NCI-H524 treated with DMSO at 0.1 percent for 48 hours (cell line): ENCODE results near the gene CFAP92.

Experiments used
- DNase-seq: peaks from one replicate; lab custom pipeline; 2025; lab: John Stamatoyannopoulos, UW

CFAP92 gene

GRCh38 chr3:129007792-129008191 is 13.9 kb upstream of the CFAP92 start:
- no peak for DNase-seq

DNA sequence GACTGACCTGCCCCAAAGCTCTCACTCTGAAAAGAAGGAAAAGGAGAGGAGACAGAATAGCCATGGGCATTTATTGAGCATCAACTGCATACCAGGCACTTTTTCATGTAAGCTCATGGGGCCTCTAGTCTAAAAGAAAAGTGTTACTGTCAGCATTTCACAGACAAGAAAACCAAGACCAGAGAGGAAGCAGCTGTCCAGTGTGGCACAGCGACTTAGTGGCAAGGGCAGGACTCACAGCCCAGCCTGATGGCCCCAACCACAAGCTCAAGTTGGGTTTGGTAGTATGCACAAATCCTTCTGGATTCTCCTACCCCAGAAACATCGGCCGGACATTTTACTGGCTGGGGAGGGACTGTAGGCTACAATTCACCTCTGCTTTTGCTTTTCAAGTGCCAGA is 13.0 kb upstream of the CFAP92 start:
- DNase-seq, result no peak

GRCh38 chr3:129005526-129006303 is 11.8 kb upstream of the CFAP92 start:
- DNase-seq, result no peak

GRCh38 chr3:129004639-129005295 is 10.9 kb upstream of the CFAP92 start:
- no peak for DNase-seq

- DNase-seq, result no peak
Observed at GRCh38 chr3:129003578-129004112, 9.8 kb upstream of the CFAP92 start.

DNA sequence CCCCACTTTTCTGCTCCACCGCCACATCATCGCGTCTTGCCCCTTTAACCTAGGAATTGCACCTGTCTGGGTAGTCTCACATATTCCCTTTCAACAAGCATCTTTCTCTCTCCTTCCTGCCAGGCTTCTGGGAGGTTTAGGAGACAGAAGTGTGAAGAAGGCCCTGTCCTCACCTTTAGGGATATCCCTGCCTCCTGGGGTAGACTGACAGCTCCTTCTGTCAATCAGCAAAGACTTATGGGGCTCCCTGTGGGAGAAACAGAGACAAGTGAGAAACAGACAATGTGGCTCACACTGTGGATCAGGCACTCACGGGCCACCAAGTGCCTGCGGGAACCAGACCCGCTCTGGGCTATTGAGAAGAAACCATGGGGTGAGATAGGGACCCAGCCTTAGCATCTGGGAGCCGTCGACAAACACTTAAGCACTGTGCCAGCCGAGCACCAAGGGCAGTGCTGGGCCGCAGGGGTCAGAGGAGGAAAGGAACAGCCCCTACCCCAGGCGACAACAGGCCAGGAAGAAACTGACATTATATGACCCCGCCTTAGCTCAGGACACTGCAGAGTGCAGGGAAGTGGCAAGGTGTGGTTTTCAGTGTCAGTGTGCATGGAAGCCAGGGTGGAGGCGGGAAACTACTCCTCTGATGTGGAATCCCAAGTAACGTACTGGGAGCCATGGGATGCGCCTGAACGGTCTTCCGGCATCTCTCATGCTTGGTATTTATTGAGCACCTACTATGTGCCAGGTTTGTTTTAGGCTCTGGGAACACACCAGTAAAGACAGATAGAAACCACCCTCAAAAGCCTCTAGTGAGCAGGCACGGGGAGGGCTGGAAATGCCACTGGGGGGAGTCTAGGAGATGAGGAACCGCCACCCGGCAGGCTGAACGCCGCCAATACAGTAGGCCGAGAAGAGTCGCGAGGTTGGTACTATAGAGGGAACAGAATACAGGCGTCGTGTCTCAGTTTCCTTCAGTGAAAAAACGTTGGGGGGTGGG is 9.0 kb upstream of the CFAP92 start:
- no peak for DNase-seq

DNA sequence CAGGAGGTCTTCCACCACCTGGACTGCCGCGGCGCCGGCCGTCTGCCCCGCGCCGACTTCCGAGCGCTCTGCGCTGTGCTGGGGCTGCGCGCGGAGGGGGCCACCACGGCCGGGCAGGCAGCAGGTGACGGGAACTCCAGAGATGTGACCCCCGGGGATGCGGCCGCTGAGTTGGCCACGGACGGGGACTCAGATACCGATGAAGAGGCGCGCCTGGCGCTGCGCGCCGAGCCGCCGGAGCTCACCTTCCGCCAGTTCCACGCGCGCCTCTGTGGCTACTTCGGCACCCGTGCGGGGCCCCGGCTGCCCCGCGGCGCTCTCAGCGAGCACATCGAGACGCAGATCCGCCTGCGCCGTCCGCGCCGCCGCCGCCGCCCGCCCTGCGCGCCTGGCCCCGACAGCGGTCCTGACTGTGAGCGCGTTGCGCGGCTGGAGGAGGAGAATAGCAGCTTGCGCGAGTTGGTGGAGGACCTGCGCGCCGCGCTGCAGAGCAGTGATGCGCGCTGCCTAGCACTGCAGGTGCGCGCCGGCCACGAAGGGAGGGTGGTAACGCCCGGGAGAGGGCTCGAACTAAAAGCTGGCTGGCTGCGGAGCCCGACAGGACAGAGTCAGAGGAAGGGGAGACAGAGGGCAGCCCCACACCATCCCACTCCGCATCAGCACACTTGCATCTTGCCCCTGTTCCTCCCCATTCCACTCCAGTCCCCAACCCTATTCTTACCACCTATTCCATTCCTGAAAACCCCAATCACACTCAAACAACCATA is 8.1 kb upstream of the CFAP92 start:
- no peak for DNase-seq

GRCh38 chr3:129001101-129001805 is 7.4 kb upstream of the CFAP92 start, which contains the start of gene EFCC1:
EFCC1 (plus strand) TSS chr3:129001304; CDS start chr3:129001629, 325 bp downstream.
- DNase-seq, result no peak

GRCh38 chr3:129000742-129001100 is 6.8 kb upstream of the CFAP92 start:
- DNase-seq, result no peak

DNA sequence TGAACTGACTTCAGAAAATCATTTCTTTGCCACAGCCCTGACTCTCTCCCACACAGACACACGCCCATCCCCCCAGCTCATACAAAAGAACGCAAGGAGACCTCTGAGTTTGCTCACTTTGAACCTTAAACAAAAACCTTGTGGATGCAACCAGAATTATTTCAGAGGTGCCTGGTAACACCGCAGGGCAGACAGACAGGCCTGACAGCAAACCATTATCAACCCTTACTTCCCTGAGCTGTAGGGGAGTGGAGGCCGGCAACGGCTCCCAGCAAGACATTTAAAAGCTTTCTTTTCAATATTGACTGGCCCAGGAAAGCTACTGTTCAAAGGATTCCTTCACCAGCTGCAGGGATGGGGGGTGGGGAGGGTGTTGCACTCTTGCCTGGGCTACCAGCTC is 5.2 kb upstream of the CFAP92 start:
- no peak for DNase-seq

DNA sequence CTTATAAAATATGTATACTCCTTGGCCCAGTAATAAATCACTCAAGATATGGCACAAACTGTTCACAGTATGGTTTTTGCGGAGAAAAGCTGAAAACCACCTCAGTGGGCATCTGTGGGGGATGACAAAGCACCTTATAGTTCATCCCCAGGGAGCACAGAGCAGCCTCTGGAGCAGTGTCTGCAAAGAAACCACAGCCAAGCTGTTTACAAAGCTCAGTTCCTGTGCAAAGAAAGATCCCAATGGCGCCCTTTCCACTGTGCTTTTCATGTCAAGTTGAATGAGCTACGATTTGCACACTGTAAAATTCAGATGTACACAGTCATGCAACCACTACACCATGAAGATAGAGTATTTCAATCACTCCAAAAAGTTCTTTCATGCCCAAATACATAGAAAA is 4.7 kb upstream of the CFAP92 start:
- DNase-seq, result no peak

DNA sequence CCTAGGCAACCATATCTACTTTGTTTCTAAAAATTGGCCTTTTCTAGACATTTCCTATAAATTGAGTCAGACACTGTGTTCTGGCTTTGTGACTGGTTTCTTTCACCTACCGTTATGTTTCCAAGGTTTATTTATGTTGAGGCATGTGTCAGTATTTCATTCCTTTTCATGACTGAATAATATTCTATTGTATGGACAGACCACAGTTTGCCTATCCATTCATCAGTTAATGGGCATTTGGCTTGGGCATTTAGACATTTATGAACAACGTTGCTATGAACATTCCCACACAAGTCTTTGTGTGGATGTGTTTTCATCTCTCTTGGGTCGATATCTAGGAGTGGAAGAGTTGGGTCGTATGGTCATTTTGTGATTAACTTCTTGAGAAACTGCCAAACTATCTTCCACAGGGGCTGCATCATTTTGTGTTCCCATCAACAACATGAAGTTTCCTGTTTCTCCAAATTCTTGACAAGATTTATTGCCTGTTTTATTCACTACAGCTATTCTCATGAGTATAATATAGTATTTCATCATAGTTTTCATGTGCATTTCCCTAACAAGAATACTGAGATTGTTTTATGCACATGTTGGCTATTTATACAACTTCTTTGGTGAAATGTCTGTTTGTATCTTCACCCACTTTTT is 3.7 kb upstream of the CFAP92 start:
- no peak for DNase-seq

DNA sequence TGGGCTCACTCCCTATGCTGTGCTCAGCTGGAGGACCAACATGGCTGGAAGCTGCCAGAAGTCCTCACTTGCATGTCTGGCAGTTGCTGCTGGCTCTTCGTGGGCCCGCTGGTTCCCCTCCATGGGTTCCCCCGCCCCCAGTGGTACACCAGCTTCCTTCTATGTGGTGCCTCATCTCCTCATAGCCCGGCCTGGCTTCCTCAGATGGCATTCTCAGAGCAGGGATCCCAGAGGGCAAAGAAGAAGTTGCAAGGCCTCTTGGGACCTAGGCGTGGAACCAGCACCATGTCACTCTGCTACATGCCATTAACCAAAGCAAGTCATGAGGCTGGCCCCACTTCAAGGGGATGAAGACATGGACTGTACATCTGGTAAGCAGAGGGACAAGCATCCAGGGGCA is 2.9 kb upstream of the CFAP92 start:
- DNase-seq, result no peak

- no peak for DNase-seq
Observed at GRCh38 chr3:128996200-128996599, 2.3 kb upstream of the CFAP92 start.

- no peak for DNase-seq
Observed at GRCh38 chr3:128995737-128996136, 1.9 kb upstream of the CFAP92 start.

DNA sequence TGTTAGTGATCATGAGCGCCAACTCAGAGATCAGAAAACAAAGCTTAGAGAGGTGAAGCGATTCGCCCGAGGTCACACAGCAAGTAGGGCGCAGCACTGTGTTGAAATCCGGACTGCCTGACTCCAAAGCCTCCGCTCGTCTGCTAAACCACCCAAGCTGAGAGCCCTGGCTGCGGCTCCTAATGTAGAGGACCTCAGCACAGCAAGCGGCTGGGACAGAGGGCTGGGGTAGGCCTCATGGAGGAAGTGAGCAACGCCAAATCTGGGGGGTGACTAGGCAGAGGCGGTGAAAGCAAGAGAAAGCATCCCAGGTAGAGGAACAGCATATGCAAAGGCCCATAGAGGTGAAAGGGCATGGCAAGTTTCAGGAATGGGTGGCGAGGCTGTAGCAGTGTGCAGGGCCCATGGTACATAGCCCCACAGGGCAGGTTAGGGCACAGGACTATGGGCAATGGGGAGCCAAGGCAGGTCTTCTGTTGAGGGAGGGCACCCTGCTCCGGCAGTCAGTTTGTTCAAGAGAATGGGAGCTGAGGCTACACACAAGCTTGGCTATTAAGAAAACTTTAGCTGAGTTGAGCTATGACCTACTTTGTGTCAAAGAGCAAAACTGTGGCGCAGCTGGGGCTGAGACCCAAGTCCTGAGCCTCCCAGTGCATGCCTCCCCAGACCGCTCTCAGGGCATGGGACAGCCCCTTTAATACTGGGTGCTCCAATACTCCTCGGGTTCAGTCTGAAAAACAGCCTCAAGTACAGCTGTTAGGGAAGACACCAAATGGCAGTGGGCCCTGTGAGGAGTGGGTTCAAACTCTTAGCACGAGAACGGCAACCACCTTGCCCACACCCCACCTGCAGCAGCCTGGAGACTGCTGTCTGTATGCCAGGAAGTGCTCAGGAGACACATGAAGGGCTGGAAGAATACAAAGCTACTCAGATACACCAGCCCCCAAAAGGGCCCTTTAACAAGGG is 988 bp upstream of the CFAP92 start:
- no peak for DNase-seq

DNA sequence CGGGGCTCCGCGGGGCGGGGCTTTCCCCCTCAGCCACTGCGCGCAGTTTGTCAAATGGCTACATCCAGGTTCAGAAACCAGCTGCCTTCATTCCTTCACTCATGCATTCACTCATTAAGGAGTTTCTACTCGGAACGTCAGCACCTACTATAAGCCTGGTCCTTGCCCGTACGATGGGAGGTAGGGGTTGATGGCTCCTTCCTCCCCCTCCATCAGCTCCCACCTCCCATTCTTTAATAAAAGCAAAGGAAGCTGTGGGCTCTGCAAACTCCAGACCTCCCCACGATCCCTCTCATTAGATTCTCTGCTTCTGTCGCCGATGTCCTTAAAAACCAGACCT is 267 bp upstream of the CFAP92 start:
- no peak for DNase-seq

DNA sequence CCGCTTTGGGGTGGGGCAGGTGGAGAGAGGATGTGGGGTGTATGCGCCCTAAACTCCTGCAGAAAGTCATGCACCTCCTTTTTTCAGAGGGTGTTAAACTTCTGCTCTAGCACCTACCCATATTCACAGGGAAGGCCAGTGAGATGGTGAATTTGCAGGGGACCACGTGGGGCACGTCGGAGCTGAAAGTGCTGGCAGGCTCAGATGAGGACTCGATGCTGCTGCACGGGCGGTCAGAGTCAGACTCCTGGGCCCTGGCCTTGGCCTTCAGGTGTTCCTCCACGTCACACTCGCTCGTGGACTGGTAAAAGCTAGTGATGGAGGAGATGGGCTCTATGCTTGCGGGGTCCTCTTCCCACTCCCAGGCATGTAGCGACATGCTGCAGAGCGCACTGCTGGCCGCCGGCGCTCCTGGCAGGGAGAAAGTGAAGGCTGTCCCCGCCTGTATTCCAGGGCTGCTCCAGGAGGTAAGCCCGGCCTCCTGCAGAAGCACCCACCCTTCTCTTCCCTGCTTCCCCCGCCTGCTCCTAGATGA is 883 bp downstream of the CFAP92 start:
- DNase-seq, result no peak

GRCh38 chr3:128991355-128991895 is 2.5 kb downstream of the CFAP92 start:
- DNase-seq, result no peak
